K562 (cell line): ENCODE data around the gene RXRA. TPM values are rescaled to one million over a fixed set of nuclear protein-coding genes. Genes with fewer than 3 reads are reported as not detected.

Experiments
- ADNP ChIP-seq: fragments of 200-800 bp; sonication (Bioruptor generic); IDR thresholded peaks from 2 replicates; pipeline ENCODE4 v1.6.1; 2016; ENCODE audit warnings: missing genetic modification characterization, missing compliant biosample characterization
- CBX1 ChIP-seq: sonication (generic); IDR thresholded peaks from 2 replicates; pipeline ENCODE4 v1.6.1; 2016; ENCODE audit warnings: antibody characterized with exemption, low read depth, mild to moderate bottlenecking
- E2F3 ChIP-seq: fragments of 250-450 bp; sonication (Bioruptor Pico); IDR thresholded peaks from 2 replicates; pipeline ENCODE4 v1.4.0; 2020; ENCODE audit warnings: mild to moderate bottlenecking
- MTA3 ChIP-seq: fragments of 450-650 bp; formaldehyde crosslinking; IDR thresholded peaks from 2 replicates; pipeline ENCODE4 v1.6.1; 2017; ENCODE audit warnings: mild to moderate bottlenecking, borderline replicate concordance
- MYBL2 ChIP-seq, 2 experiments: fragments of 450-650 bp in 1 of 2; sonication (generic) in 1 of 2; formaldehyde crosslinking in 1 of 2; IDR thresholded peaks; 2 replicates each; pipeline versions ENCODE4 v1.6.1 to v1.8.1; 2017 to 2022; ENCODE audit warnings: borderline replicate concordance in 1 of 2, inconsistent platforms in 1 of 2, low read depth in 1 of 2, mild to moderate bottlenecking in 1 of 2, missing genetic modification reagents in 1 of 2, moderate library complexity in 1 of 2
- NELFE ChIP-seq: IDR thresholded peaks from 2 replicates; pipeline ENCODE4 v1.6.1; 2011; ENCODE audit warnings: mild to moderate bottlenecking; ENCODE audit not compliant: insufficient read depth, insufficient read length
- NEUROD1 ChIP-seq: fragments of 150-350 bp; IDR thresholded peaks from 2 replicates; pipeline ENCODE4 v1.6.1; 2014; ENCODE audit warnings: borderline replicate concordance, low read length, low read depth; ENCODE audit not compliant: partially characterized antibody
- NFIX ChIP-seq: fragments of 250-450 bp; sonication (Bioruptor Pico); IDR thresholded peaks from 2 replicates; pipeline ENCODE4 v1.4.0; 2020; ENCODE audit warnings: low read depth, mild to moderate bottlenecking, moderate library complexity
- NRF1 ChIP-seq, 2 experiments: fragments of 450-650 bp; IDR thresholded peaks in 1 of 2; conservative IDR thresholded peaks in 1 of 2; 2 replicates each; pipeline ENCODE4 v1.6.1; 2014; ENCODE audit warnings: mild to moderate bottlenecking in 2 of 2
- RBM14 ChIP-seq: fragments of 200-400 bp; formaldehyde crosslinking; IDR thresholded peaks from 2 replicates; pipeline ENCODE4 v1.6.1; 2018; ENCODE audit warnings: low read depth, mild to moderate bottlenecking, low read length, moderate library complexity, borderline replicate concordance; ENCODE audit not compliant: insufficient read depth
- RHOXF2B ChIP-seq: fragments of 250-450 bp; sonication (Bioruptor Pico); conservative IDR thresholded peaks from 2 replicates; pipeline ENCODE4 v1.5.1; 2021
- SMARCE1 ChIP-seq: fragments of 450-650 bp; IDR thresholded peaks from 2 replicates; pipeline ENCODE4 v1.7.1; 2016; ENCODE audit warnings: mild to moderate bottlenecking
- STAT5B ChIP-seq: fragments of 250-450 bp; sonication (Bioruptor Pico); IDR thresholded peaks from 2 replicates; pipeline ENCODE4 v1.8.0; 2021; ENCODE audit warnings: mild to moderate bottlenecking, inconsistent platforms
- TEAD1 ChIP-seq, 2 experiments: fragments of 450-650 bp in 1 of 2; sonication (generic) in 1 of 2; formaldehyde crosslinking; IDR thresholded peaks; 2 replicates each; pipeline versions ENCODE4 v1.4.0 to v1.8.0; 2020 to 2022; ENCODE audit warnings: mild to moderate bottlenecking in 2 of 2, missing genetic modification reagents in 1 of 2
- XRCC4 ChIP-seq: IDR thresholded peaks from one replicate; pipeline ENCODE4 v1.6.1; 2011; ENCODE audit not compliant: insufficient read depth, insufficient read length; ENCODE audit errors: extremely low read depth
- ZEB2 ChIP-seq: fragments of 450-650 bp; IDR thresholded peaks from 2 replicates; pipeline ENCODE4 v1.6.1; 2016
- ZFX ChIP-seq: sonication (generic); formaldehyde crosslinking; IDR thresholded peaks from 2 replicates; pipeline ENCODE4 v1.8.0; 2022; ENCODE audit warnings: mild to moderate bottlenecking, missing genetic modification reagents, moderate library complexity
- ZNF445 ChIP-seq: fragments of 250-450 bp; sonication (Bioruptor Pico); IDR thresholded peaks from 2 replicates; pipeline ENCODE4 v1.4.0; 2020; ENCODE audit warnings: low read depth, mild to moderate bottlenecking, moderate library complexity
- polyA plus RNA-seq, 8 experiments: library from polyadenylated mRNA; depleted of rRNA in 4 of 8; stranded (reverse) in 5 of 8; unstranded in 3 of 8; fragments of >200 nt; fragmentation: Nextera tagmentation in 2 of 8; fragmentation: Illumina TruSeq in 1 of 8; extraction: Ambion mirVana in 2 of 8; extraction: Trizol in 1 of 8; gene quantifications; 2 replicates each; pipeline versions ENCODE4 v1.2.1 to v1.2.3, GENCODE V29; 2011 to 2014; ENCODE audit warnings: inconsistent platforms in 1 of 8, missing spikeins in 1 of 8
- total RNA-seq, 7 experiments: library from RNA; depleted of rRNA in 6 of 7; stranded (reverse); fragments of >200 nt in 6 of 7; fragmentation: Illumina TruSeq in 2 of 7; extraction: Trizol in 2 of 7; gene quantifications; 2 replicates each; pipeline versions ENCODE4 v1.2.1 to v1.2.3, GENCODE V29; 2011 to 2021; ENCODE audit warnings: low replicate concordance in 1 of 7
- TF ChIP-seq, protein P1 (sequence below): fragments of 250-450 bp; sonication (Bioruptor Pico); IDR thresholded peaks from 2 replicates; pipeline ENCODE4 v1.5.0; 2021
- TF ChIP-seq, protein P2 (sequence below): fragments of 450-650 bp; formaldehyde crosslinking; IDR thresholded peaks from 2 replicates; pipeline ENCODE4 v1.4.0; 2020; ENCODE audit warnings: mild to moderate bottlenecking, moderate library complexity
- TF ChIP-seq, protein P3 (sequence below): fragments of 250-450 bp; sonication (Bioruptor Pico); IDR thresholded peaks from 2 replicates; pipeline ENCODE4 v1.8.0; 2021; ENCODE audit warnings: moderate library complexity, mild to moderate bottlenecking, inconsistent platforms
- TF ChIP-seq, protein P4 (sequence below): IDR thresholded peaks from 2 replicates; pipeline ENCODE4 v1.6.1; 2016; ENCODE audit warnings: missing genetic modification characterization, missing compliant biosample characterization
- TF ChIP-seq, protein P5 (sequence below): conservative IDR thresholded peaks from 2 replicates; pipeline ENCODE4 v1.6.1; 2011; ENCODE audit warnings: low read depth, mild to moderate bottlenecking, low read length; ENCODE audit not compliant: control insufficient read depth

Gene RXRA
- total and polyA plus RNA-seq, 9 of the 15 experiments (the other 6 are each of a cell fraction or from before 2014, with no cell fraction given), result 0.35 to 23.6 (median 4.6) TPM

DNA sequence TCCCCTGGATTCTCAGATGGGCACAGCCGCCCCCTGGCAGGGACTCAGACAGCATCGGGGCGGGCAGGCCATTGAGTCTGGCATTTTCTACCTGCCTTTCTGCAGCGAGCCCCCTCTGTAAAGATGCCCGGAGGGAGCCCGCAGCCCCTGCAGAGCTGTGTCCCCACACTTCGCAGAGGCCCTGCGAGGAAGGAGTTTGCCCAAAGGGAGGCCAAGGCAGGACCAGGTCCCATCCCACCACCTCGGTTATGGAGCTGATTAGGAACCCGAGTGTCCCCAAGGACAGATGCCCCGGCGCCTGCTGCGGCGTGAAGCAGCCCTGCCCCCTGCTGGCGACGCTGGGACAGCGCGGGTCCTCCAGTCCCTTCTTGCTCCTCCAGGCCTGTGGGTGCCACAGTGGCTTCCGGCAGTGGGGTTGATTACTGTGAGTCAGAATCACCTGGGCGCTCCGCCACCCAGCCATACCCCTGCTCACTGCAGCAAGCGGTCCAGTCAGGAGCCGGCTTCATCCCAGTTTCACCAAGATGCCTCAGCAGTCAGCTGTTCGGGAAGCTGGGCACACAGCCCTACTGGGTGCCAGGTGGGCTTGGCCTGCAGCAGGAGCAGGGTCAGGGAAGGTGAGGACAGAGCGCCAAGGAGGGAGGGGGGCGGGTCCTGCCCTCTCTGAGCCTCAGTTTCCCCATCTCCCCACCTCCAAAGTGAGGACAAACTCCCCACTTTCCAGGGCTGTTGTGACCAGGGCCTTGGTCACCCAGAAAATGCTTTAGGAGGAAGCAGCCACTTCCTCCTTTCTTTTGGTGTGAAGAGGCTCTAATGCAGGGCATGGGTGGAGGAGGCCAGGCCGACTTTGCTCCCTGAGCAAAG is 117.2 kb downstream of the RXRA start (continued):
- TF ChIP-seq, protein P1, sequence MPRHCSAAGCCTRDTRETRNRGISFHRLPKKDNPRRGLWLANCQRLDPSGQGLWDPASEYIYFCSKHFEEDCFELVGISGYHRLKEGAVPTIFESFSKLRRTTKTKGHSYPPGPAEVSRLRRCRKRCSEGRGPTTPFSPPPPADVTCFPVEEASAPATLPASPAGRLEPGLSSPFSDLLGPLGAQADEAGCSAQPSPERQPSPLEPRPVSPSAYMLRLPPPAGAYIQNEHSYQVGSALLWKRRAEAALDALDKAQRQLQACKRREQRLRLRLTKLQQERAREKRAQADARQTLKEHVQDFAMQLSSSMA, result no peak
- TF ChIP-seq STAT5B (CRISPR knock-in tag) (no peak), XRCC4 (no peak), NFIX (CRISPR knock-in tag) (no peak), MTA3 (peak; percentile 34; the same call in 1 of the 2 replicates), NELFE (no peak), RHOXF2B (CRISPR knock-in tag) (no peak), ZNF445 (no peak), ZEB2 (no peak), ZFX (CRISPR knock-in tag) (no peak), NRF1 (conservative IDR thresholded peaks at IDR 0.05 in 1 of 2, IDR thresholded peaks at IDR 0.05 in 1 of 2) (no peak), MYBL2 (IDR thresholded peaks at IDR 0.05; ENCODE audit: low read depth) (no peak), MYBL2 (CRISPR knock-in tag; IDR thresholded peaks at IDR 0.05; ENCODE audit: borderline replicate concordance) (no peak), SMARCE1 (no peak), TEAD1 (CRISPR knock-in tag; IDR thresholded peaks at IDR 0.05) (no peak), ADNP (tag) (no peak), RBM14 (no peak), E2F3 (CRISPR knock-in tag) (no peak), CBX1 (0 out of 2 replicates have a peak, but pooled peaks have one; percentile 19), NEUROD1 (peak; percentile 26)
- TF ChIP-seq, protein P2, sequence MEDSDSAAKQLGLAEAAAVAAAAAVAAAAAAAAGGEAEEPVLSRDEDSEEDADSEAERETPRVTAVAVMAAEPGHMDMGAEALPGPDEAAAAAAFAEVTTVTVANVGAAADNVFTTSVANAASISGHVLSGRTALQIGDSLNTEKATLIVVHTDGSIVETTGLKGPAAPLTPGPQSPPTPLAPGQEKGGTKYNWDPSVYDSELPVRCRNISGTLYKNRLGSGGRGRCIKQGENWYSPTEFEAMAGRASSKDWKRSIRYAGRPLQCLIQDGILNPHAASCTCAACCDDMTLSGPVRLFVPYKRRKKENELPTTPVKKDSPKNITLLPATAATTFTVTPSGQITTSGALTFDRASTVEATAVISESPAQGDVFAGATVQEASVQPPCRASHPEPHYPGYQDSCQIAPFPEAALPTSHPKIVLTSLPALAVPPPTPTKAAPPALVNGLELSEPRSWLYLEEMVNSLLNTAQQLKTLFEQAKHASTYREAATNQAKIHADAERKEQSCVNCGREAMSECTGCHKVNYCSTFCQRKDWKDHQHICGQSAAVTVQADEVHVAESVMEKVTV (CRISPR knock-in tag), result peak; percentile 93
- TF ChIP-seq, protein P3, sequence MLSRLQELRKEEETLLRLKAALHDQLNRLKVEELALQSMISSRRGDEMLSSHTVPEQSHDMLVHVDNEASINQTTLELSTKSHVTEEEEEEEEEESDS, result no peak
- TF ChIP-seq, protein P4, sequence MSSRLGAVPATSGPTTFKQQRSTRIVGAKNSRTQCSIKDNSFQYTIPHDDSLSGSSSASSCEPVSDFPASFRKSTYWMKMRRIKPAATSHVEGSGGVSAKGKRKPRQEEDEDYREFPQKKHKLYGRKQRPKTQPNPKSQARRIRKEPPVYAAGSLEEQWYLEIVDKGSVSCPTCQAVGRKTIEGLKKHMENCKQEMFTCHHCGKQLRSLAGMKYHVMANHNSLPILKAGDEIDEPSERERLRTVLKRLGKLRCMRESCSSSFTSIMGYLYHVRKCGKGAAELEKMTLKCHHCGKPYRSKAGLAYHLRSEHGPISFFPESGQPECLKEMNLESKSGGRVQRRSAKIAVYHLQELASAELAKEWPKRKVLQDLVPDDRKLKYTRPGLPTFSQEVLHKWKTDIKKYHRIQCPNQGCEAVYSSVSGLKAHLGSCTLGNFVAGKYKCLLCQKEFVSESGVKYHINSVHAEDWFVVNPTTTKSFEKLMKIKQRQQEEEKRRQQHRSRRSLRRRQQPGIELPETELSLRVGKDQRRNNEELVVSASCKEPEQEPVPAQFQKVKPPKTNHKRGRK (tag), result no peak
- TF ChIP-seq, protein P5, sequence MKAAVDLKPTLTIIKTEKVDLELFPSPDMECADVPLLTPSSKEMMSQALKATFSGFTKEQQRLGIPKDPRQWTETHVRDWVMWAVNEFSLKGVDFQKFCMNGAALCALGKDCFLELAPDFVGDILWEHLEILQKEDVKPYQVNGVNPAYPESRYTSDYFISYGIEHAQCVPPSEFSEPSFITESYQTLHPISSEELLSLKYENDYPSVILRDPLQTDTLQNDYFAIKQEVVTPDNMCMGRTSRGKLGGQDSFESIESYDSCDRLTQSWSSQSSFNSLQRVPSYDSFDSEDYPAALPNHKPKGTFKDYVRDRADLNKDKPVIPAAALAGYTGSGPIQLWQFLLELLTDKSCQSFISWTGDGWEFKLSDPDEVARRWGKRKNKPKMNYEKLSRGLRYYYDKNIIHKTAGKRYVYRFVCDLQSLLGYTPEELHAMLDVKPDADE, result no peak
